HEK293T (cell line): Measurements from ENCODE around the gene ZNF76.

Experiments
- FOXM1 ChIP-seq: fragments of 450-650 bp; IDR thresholded peaks from 2 replicates; pipeline ENCODE4 v1.6.1; 2017; ENCODE audit warnings: mild to moderate bottlenecking, borderline replicate concordance
- NFRKB ChIP-seq: fragments of 450-650 bp; IDR thresholded peaks from 2 replicates; pipeline ENCODE4 v1.6.1; 2016; ENCODE audit warnings: mild to moderate bottlenecking, moderate library complexity
- SUZ12 ChIP-seq: fragments of 450-650 bp; IDR thresholded peaks from 2 replicates; pipeline ENCODE4 v1.6.1; 2016; ENCODE audit warnings: mild to moderate bottlenecking
- TARDBP ChIP-seq: fragments of 450-650 bp; IDR thresholded peaks from 2 replicates; pipeline ENCODE4 v1.6.1; 2016
- ZNF384 ChIP-seq: fragments of 450-650 bp; IDR thresholded peaks from 2 replicates; pipeline ENCODE4 v1.6.1; 2016

- TF ChIP-seq NFRKB (no peak), FOXM1 (no peak), ZNF384 (no peak), SUZ12 (no peak), TARDBP (no peak)
These were observed 35.5 kb downstream of the ZNF76 start for GRCh38 chr6:35295036-35295435.
